Left lobe of liver (tissue), 2 donors: ENCODE measurements around the gene STX10. TPM values are rescaled to one million over a fixed set of nuclear protein-coding genes. Genes with fewer than 3 reads are reported as not detected.

Experiments
- ATAC-seq: fragments of 200-7000 bp; cut with Tn5 transposase; one replicate; pipeline ENCODE4 v1.9.1; 2020; ENCODE audit warnings: mild to moderate bottlenecking, moderate library complexity
- DNase-seq: peaks from one replicate; pipeline ENCODE4 v3.0.0-alpha.2; 2020; ENCODE audit warnings: low spot score
- total RNA-seq: library from RNA; stranded (reverse); gene quantifications from one replicate; pipeline ENCODE4 v1.2.1, GENCODE V29; 2021
- donor health status: DM: no; HTN: no; CAD: no; lungs with moderate emphysema.
- donor health status: DM: no; HTN: yes; CAD: no.

STX10 gene
- total RNA-seq, 1 donor from 2014 or later, result 22.7 TPM

- no peak for ATAC-seq
- no peak for DNase-seq
These were observed 28.5 kb downstream of the STX10 start for GRCh38 chr19:13121551-13122274.

- DNase-seq (no peak), ATAC-seq (no peak)
These were observed 29.4 kb downstream of the STX10 start for GRCh38 chr19:13120817-13121216.

GRCh38 chr19:13120031-13120430 lies 30.1 kb downstream of the STX10 start:
- ATAC-seq, result no peak
- no peak for DNase-seq

GRCh38 chr19:13119627-13120026 lies 30.5 kb downstream of the STX10 start:
- no peak for ATAC-seq
- no peak for DNase-seq

- DNase-seq (peak; percentile 63), ATAC-seq (peak; percentile 29)
These were observed 31.6 kb downstream of the STX10 start for GRCh38 chr19:13118424-13119193.

GRCh38 chr19:13117772-13118423 lies 32.3 kb downstream of the STX10 start, which contains the start of gene NACC1:
Gene NACC1, plus strand, starts transcription at chr19:13118264. Its CDS starts 16,944 bp downstream, at chr19:13135208.
- ATAC-seq, result peak; percentile 91
- peak; percentile 91 for DNase-seq

- DNase-seq (no peak), ATAC-seq (peak; percentile 7)
These were observed 32.9 kb downstream of the STX10 start for GRCh38 chr19:13117176-13117771.

GRCh38 chr19:13116282-13117175 lies 33.6 kb downstream of the STX10 start, which contains the start of gene TRMT1:
Gene TRMT1, minus strand, starts transcription at chr19:13116740. Its CDS starts 341 bp downstream, at chr19:13116399.
- ATAC-seq, result peak; percentile 78
- DNase-seq, result peak; percentile 94

- no peak for ATAC-seq
- no peak for DNase-seq
These were observed 34.3 kb downstream of the STX10 start for GRCh38 chr19:13115936-13116281.

GRCh38 chr19:13112555-13112954 lies 37.6 kb downstream of the STX10 start:
- ATAC-seq (no peak), DNase-seq (no peak)

GRCh38 chr19:13110099-13110610 lies 40.0 kb downstream of the STX10 start:
- ATAC-seq, result no peak

GRCh38 chr19:13109361-13110098 lies 40.6 kb downstream of the STX10 start:
- no peak for DNase-seq
- no peak for ATAC-seq

More at GRCh38 chr19:13110099-13110610, 40.0 kb downstream of the STX10 start:
- no peak for DNase-seq

GRCh38 chr19:13104848-13105711 lies 45.1 kb downstream of the STX10 start:
- ATAC-seq (no peak), DNase-seq (no peak)

GRCh38 chr19:13104360-13104847 lies 45.8 kb downstream of the STX10 start:
- peak; percentile 64 for DNase-seq
- peak; percentile 9 for ATAC-seq

GRCh38 chr19:13103581-13104359 lies 46.4 kb downstream of the STX10 start:
- ATAC-seq, result no peak
- DNase-seq, result no peak

GRCh38 chr19:13102666-13103580 lies 47.3 kb downstream of the STX10 start, which contains the start of gene LYL1:
Gene LYL1, minus strand, starts transcription at chr19:13102858. Its CDS starts 1,687 bp downstream, at chr19:13101171.
- DNase-seq (peak; percentile 79), ATAC-seq (peak; percentile 75)
